Subcutaneous adipose tissue (tissue), 4 donors: Measurements from ENCODE around the gene SPHKAP. TPM values are rescaled to one million over a fixed set of nuclear protein-coding genes. Genes with fewer than 3 reads are reported as not detected.

Experiments
- total RNA-seq, 4 donors: library from RNA; depleted of rRNA; stranded (reverse); fragments of >200 nt; gene quantifications; one replicate each; pipeline ENCODE4 v1.1.0, GENCODE V29; 2016
- TF ChIP-seq, protein P1 (sequence below): fragments of 450-650 bp; IDR thresholded peaks from one replicate; pipeline ENCODE4 v1.5.1; 2016; ENCODE audit warnings: low read depth, mild to moderate bottlenecking, control low read depth, antibody characterized with exemption, moderate library complexity

Gene SPHKAP
- total RNA-seq, 4 donors from 2014 or later: not detected

DNA sequence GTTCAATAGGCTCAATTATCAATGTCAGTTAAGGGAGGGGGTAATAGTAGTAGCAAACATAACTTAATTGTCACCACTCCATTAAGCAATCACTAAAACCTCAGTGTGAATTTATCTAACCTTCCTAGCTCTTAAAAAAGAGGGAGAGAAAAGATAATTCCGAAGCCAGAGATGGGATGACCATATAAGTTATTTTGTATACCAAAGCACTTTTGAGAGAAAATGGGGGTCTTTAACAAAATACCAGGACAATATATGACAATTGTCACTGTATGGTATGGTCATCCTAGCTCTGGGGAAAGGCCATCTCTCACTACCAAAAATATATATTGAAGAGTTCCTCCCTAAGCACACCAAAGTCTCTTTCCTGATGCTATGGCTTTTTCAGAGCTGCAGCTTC, 55.1 kb downstream of the SPHKAP start:
- TF ChIP-seq, protein P1, sequence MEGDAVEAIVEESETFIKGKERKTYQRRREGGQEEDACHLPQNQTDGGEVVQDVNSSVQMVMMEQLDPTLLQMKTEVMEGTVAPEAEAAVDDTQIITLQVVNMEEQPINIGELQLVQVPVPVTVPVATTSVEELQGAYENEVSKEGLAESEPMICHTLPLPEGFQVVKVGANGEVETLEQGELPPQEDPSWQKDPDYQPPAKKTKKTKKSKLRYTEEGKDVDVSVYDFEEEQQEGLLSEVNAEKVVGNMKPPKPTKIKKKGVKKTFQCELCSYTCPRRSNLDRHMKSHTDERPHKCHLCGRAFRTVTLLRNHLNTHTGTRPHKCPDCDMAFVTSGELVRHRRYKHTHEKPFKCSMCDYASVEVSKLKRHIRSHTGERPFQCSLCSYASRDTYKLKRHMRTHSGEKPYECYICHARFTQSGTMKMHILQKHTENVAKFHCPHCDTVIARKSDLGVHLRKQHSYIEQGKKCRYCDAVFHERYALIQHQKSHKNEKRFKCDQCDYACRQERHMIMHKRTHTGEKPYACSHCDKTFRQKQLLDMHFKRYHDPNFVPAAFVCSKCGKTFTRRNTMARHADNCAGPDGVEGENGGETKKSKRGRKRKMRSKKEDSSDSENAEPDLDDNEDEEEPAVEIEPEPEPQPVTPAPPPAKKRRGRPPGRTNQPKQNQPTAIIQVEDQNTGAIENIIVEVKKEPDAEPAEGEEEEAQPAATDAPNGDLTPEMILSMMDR: no peak

DNA sequence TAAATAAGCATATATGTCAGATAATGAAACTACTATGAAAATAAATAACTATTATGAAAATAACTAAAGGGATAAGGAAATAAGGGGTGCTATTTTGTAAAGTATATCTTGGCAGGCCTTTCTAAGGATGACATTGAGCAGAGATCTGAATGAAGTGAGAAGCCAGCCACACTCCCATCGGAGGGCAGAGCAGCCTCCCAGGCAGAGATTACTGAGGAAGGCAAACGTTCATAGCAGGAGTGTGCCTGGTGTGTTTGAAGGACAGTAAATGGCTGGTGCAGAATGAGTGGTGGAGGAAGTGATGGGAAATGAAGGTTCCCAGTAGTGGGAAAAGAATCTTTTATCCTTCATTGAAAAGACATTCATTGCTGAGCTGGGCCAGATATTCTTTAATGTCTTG, 62.5 kb downstream of the SPHKAP start:
- TF ChIP-seq, protein P1: no peak

DNA sequence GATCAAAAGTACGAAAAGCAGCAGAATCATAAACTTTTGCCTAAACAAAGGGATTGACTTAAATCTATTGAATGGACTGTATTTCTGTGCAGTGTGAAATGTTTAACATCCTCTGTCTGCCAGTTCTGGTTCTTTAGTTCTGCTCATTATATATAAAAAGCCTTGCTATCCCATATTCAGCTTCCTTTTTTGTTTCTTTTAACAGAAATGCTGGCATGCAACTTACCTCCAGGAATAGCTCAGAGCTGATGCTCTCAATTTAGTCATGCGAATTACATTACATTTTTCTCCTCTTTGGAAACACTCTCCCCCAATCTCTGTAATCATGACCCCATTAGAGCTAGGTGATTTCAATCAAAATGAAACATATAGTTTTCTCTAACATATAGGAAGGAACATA, 73.6 kb downstream of the SPHKAP start:
- TF ChIP-seq, protein P1: no peak

DNA sequence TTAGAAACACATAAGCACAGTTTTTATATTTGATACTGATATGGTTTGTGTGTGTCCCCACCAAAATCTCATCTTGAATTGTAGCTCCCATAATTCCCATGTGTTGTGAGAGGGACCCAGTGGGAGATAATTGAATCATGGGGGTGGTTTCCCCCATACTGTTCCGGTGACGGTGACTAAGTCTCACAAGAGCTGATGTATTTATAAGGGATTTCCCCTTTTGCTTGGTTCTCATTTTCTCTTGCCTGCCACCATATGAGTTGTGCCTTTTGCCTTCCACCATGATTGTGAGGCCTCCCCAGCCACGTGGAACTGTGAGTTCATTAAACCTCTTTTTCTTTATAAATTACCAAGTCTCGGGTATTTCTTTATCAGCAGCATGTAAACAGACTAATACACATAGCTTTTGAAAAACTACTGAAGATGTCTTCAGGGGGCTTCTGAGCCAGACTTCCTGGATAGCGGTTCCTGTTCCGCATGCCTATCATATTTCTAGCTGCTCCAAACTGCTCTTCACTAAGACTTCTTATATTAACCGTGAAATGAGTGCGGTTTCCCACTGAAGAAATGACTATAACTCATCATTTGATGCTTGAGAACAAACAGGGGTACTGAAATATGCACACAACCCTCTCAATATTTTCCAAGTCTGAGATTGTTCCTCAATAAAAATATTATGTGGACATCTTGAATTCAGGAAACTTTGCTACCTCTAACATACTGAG, 75.8 kb downstream of the SPHKAP start:
- TF ChIP-seq, protein P1: no peak

DNA sequence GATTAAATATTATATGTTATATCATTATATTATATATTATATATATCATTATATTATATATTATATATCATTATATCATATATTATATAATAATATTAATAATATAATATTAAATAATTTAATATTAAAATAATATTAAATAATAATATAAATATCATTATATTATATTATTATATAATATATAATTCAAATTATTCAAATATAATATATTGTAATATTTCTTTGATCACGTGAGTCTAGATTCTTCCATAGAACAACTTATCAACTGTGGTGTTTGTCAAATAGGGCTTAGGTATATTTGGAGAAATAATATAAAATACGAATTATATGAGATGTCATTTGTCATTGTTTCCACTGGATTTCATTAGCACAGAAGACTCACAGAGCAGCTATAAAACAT, 77.3 kb downstream of the SPHKAP start:
- TF ChIP-seq, protein P1: no peak

DNA sequence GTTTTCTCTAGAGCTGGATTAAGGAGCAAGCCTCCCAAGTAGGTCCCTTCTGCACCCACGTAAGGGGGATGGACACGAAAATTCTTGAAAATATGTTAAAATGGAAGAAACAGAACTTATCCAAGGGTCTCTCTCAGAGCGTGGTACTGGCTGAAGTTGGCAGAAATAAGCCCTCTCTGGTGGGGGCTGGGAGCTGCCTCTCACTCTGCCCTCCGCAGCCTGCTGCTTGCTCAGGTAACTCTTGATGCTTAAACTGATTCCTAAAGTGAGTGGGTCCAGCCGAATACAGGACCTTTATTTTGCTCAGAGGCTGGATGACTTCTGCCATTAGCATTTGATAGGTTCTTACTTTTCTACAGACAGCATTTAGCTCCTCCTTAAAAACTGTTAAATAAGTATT, 78.1 kb downstream of the SPHKAP start:
- TF ChIP-seq, protein P1: no peak

DNA sequence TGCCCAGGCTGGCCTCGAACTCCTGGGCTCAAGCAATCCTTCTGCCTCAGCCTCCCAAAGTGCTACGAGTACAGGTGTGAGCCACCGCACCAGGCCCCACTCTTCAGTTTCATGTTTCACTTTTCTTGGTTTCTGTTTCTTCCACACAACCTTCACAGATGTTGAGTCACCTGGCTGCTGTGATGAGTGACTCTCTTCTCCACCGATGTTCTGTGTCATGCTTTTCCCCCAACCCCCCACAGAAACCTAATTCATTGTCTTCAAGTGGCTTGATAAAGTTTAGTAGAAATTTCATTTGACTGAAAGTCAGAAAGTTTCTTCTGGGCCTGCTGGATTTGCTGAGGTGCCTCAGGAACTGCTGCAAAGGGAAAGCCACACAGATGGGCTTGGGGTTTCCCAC, 78.5 kb downstream of the SPHKAP start:
- TF ChIP-seq, protein P1: no peak
